IMR-90 (cell line): Measurements from ENCODE around the gene PSMC5. TPM values are rescaled to one million over a fixed set of nuclear protein-coding genes. Genes with fewer than 3 reads are reported as not detected.
"Not testable (repeated sequence)": the region's sequence is repeated elsewhere in the genome, so short reads cannot be mapped to it uniquely, and the experiment has no call there.

Source experiments
- ATAC-seq: fragments of 200-7000 bp; cut with Tn5 transposase; 2 replicates; pipeline ENCODE4 v1.9.1; 2020; ENCODE audit warnings: low read depth, mild to moderate bottlenecking, moderate library complexity
- BruUV-seq: library from RNA; stranded (reverse); fragments of 400-500 nt; replicated peaks from 2 replicates; lab custom pipeline; 2021; lab: Mats Ljungman, UMichigan
- CTCF ChIA-PET: fragments of 300-600 bp; formaldehyde crosslinking; extraction: SDS; loops from one replicate; lab custom pipeline; 2021; ENCODE audit warnings: antibody characterized with exemption; lab: Yijun Ruan, JAX
- POLR2A ChIA-PET: fragments of 300-600 bp; sonication (Branson Sonifier 250); formaldehyde crosslinking; loops from one replicate; lab custom pipeline; 2022; ENCODE audit warnings: antibody characterized with exemption; ENCODE audit not compliant: unreplicated experiment; lab: Charles Lee
- DNase-seq: peaks from one replicate; pipeline ENCODE4 v3.0.0; 2013
- H2AFZ ChIP-seq: replicated peaks from 2 replicates; pipeline ENCODE3; 2013; ENCODE audit warnings: low read length, mild to moderate bottlenecking; ENCODE audit not compliant: poor library complexity
- H2AK5ac ChIP-seq: 2 replicates; pipeline ENCODE4 v1.6.1; 2013; ENCODE audit warnings: low read depth, low read length, inconsistent platforms
- H2AK9ac ChIP-seq: replicated peaks from 2 replicates; pipeline ENCODE3; 2013; ENCODE audit warnings: mild to moderate bottlenecking, low read depth, low read length, moderate library complexity; ENCODE audit not compliant: poor library complexity
- H2BK120ac ChIP-seq: 2 replicates; pipeline ENCODE4 v1.6.1; 2013; ENCODE audit warnings: low read depth, low read length, inconsistent platforms
- H2BK15ac ChIP-seq: 3 replicates; pipeline ENCODE4 v1.6.1; 2013; ENCODE audit warnings: low read depth, low read length, inconsistent platforms
- H2BK20ac ChIP-seq: 2 replicates; pipeline ENCODE4 v1.6.1; 2013; ENCODE audit warnings: low read depth, mild to moderate bottlenecking, inconsistent platforms, low read length, moderate library complexity
- H2BK5ac ChIP-seq: 2 replicates; pipeline ENCODE4 v1.6.1; 2013; ENCODE audit warnings: mild to moderate bottlenecking, low read depth, low read length, inconsistent platforms; ENCODE audit not compliant: poor library complexity, severe bottlenecking
- H3K14ac ChIP-seq: replicated peaks from 2 replicates; pipeline ENCODE4 v1.6.1; 2013; ENCODE audit warnings: low read depth, low read length, inconsistent platforms
- H3K18ac ChIP-seq: 2 replicates; pipeline ENCODE4 v1.6.1; 2013; ENCODE audit warnings: low read depth, low read length, control low read depth
- H3K23ac ChIP-seq: 2 replicates; pipeline ENCODE4 v1.6.1; 2013; ENCODE audit warnings: low read depth, low read length, inconsistent platforms
- H3K27ac ChIP-seq: 2 replicates; pipeline ENCODE4 v1.5.1; 2013; ENCODE audit warnings: mild to moderate bottlenecking, control low read depth, low read length; ENCODE audit not compliant: insufficient read depth
- H3K27me3 ChIP-seq: 2 replicates; pipeline ENCODE4 v1.6.1; 2013; ENCODE audit warnings: low read length; ENCODE audit not compliant: control insufficient read depth, insufficient read depth
- H3K36me3 ChIP-seq: 2 replicates; pipeline ENCODE4 v1.6.1; 2013; ENCODE audit warnings: low read length, mixed read lengths; ENCODE audit not compliant: control insufficient read depth, insufficient read depth
- H3K4ac ChIP-seq: 2 replicates; pipeline ENCODE4 v1.6.1; 2013; ENCODE audit warnings: low read depth, low read length, inconsistent platforms
- H3K4me1 ChIP-seq: 2 replicates; pipeline ENCODE4 v1.6.1; 2013; ENCODE audit warnings: low read length, mixed read lengths; ENCODE audit not compliant: control insufficient read depth, insufficient read depth
- H3K4me2 ChIP-seq: 2 replicates; pipeline ENCODE4 v1.6.1; 2013; ENCODE audit warnings: low read depth, mild to moderate bottlenecking, control low read depth, low read length, moderate library complexity
- H3K4me3 ChIP-seq: 2 replicates; pipeline ENCODE4 v1.5.1; 2013; ENCODE audit warnings: low read depth, mild to moderate bottlenecking, control low read depth, low read length, moderate library complexity; ENCODE audit not compliant: insufficient read depth
- H3K56ac ChIP-seq: 2 replicates; pipeline ENCODE4 v1.6.1; 2013; ENCODE audit warnings: low read length, inconsistent platforms; ENCODE audit not compliant: insufficient read depth; ENCODE audit errors: extremely low read depth
- H3K79me1 ChIP-seq, 2 experiments: 2 replicates each; pipeline ENCODE4 v1.6.1; 2013; ENCODE audit warnings: low read length in 2 of 2, inconsistent platforms in 1 of 2, low read depth in 1 of 2
- H3K9ac ChIP-seq: 2 replicates; pipeline ENCODE4 v1.6.1; 2013; ENCODE audit warnings: low read depth, low read length, control low read depth
- H3K9me1 ChIP-seq: 2 replicates; pipeline ENCODE4 v1.6.1; 2013; ENCODE audit warnings: low read length, inconsistent platforms; ENCODE audit not compliant: insufficient read depth
- H3K9me3 ChIP-seq: 2 replicates; pipeline ENCODE4 v1.6.1; 2013; ENCODE audit warnings: low read length; ENCODE audit not compliant: control insufficient read depth, insufficient read depth
- H4K20me1 ChIP-seq: 2 replicates; pipeline ENCODE4 v1.6.1; 2013; ENCODE audit warnings: low read length, inconsistent platforms; ENCODE audit not compliant: insufficient read depth
- H4K5ac ChIP-seq: 2 replicates; pipeline ENCODE4 v1.6.1; 2013; ENCODE audit warnings: mild to moderate bottlenecking, low read depth, low read length, control low read depth
- H4K8ac ChIP-seq, 2 experiments: 2 replicates each; pipeline ENCODE4 v1.6.1; 2013; ENCODE audit warnings: low read depth in 2 of 2, low read length in 2 of 2, control low read depth in 1 of 2, inconsistent platforms in 1 of 2
- H4K91ac ChIP-seq: 2 replicates; pipeline ENCODE4 v1.6.1; 2013; ENCODE audit warnings: low read depth, low read length, inconsistent platforms; ENCODE audit not compliant: insufficient read depth
- WGBS, 2 experiments: methylation state at CpG; one replicate each; pipeline versions ENCODE4 v1.1.5 to v1.1.7; 2013; ENCODE audit warnings: missing lambda C conversion rate in 2 of 2; ENCODE audit not compliant: insufficient read length in 1 of 2; ENCODE audit errors: extremely low coverage in 2 of 2; 5-methylcytosine and 5-hydroxymethylcytosine counted together
- dilution Hi-C: fragments of 300-500 bp; cut with HindIII; formaldehyde crosslinking; loops from one replicate; pipeline ENCODE4 v1.14.3; 2018; ENCODE audit warnings: low sequenced_read_pairs; ENCODE audit not compliant: unreplicated experiment
- in situ Hi-C: fragments of 300-500 bp; cut with MboI; formaldehyde crosslinking; loops from 3 replicates; pipeline ENCODE4 v1.14.3; 2019; ENCODE audit warnings: low sequenced_read_pairs, inconsistent platforms, mixed read lengths
- intact Hi-C: fragments of 100-400 bp; cut with micrococcal nuclease; formaldehyde crosslinking; loops from 2 replicates; pipeline ENCODE4 v1.10.0; 2022
- polyA plus RNA-seq, 3 experiments: library from polyadenylated mRNA; depleted of rRNA; stranded (reverse); fragments of >200 nt; gene quantifications; 2 replicates each; pipeline ENCODE4 v1.2.3, GENCODE V29; 2012; ENCODE audit warnings: low replicate concordance in 1 of 3
- total RNA-seq: library from RNA; depleted of rRNA; stranded (reverse); fragments of >200 nt; gene quantifications from 2 replicates; pipeline ENCODE4 v1.2.3, GENCODE V29; 2012

Gene PSMC5
- total and polyA plus RNA-seq, 2 of the 4 experiments (the other 2 are of a cell fraction), result 105 to 165 TPM

GRCh38 chr17:63871646-63872365, 44.6 kb downstream of the PSMC5 start:
- H4K20me1 ChIP-seq, dilution Hi-C loops, H2BK20ac ChIP-seq, H3K4me1 ChIP-seq, H3K23ac ChIP-seq, H3K9me3 ChIP-seq, H3K18ac ChIP-seq, H3K27ac ChIP-seq, H2BK15ac ChIP-seq, CTCF ChIA-PET, H3K4me2 ChIP-seq, H2BK5ac ChIP-seq, H3K36me3 ChIP-seq, H3K14ac ChIP-seq, H2BK120ac ChIP-seq, H3K9ac ChIP-seq, H3K4me3 ChIP-seq, H3K9me1 ChIP-seq, H4K8ac ChIP-seq, ATAC-seq, BruUV-seq, H3K79me1 ChIP-seq, H4K5ac ChIP-seq, H3K4ac ChIP-seq, POLR2A ChIA-PET, H4K91ac ChIP-seq, H3K56ac ChIP-seq, in situ Hi-C loops, intact Hi-C loops, H2AK5ac ChIP-seq, H2AFZ ChIP-seq, H2AK9ac ChIP-seq: not testable (repeated sequence)
- no CpG with 5 or more reads among the region's 15 CpGs for WGBS, 2 experiments
- peaks cover 10% of the 10 kb centered on the region for H3K27me3 ChIP-seq
- peak; percentile 23 for DNase-seq

- H3K9me3 ChIP-seq, H3K79me1 ChIP-seq, H2BK20ac ChIP-seq, H3K36me3 ChIP-seq, H4K5ac ChIP-seq, H3K56ac ChIP-seq, H4K20me1 ChIP-seq, H3K18ac ChIP-seq, H2BK15ac ChIP-seq, CTCF ChIA-PET, H4K91ac ChIP-seq, H3K9ac ChIP-seq, H2AK9ac ChIP-seq, dilution Hi-C loops, H2AK5ac ChIP-seq, BruUV-seq, H3K4me2 ChIP-seq, DNase-seq, H4K8ac ChIP-seq, H3K4me1 ChIP-seq, H2BK5ac ChIP-seq, H2BK120ac ChIP-seq, H3K9me1 ChIP-seq, H3K4me3 ChIP-seq, ATAC-seq, in situ Hi-C loops, POLR2A ChIA-PET, H2AFZ ChIP-seq, H3K14ac ChIP-seq, H3K23ac ChIP-seq, intact Hi-C loops, H3K27ac ChIP-seq, H3K4ac ChIP-seq: not testable (repeated sequence)
- WGBS, 2 experiments, result no CpG with 5 or more reads among the region's 7 CpGs
- H3K27me3 ChIP-seq, result peaks cover 14% of the 10 kb centered on the region
Measured at GRCh38 chr17:63873577-63873976, 46.3 kb downstream of the PSMC5 start, which contains the start of gene CSH2. Gene CSH2 (minus strand): TSS chr17:63873677. CDS start chr17:63873614, 63 bp downstream.
